GM21526 (cell line): ENCODE data around the gene CARD10.

Source experiments
- ATAC-seq: cut with Tn5 transposase; IDR thresholded peaks from one replicate; pipeline ENCODE4 v1.9.1; 2021; ENCODE audit warnings: moderate library complexity; ENCODE audit not compliant: unreplicated experiment, low FRiP score

Gene CARD10

GRCh38 chr22:37519268-37520195, at the start of gene CARD10:
CARD10 (minus strand) TSS chr22:37519415; CDS start chr22:37519200, 215 bp downstream.
- no peak for ATAC-seq

- no peak for ATAC-seq
These were observed 49.3 kb upstream of the CARD10 start for GRCh38 chr22:37568448-37569008.

GRCh38 chr22:37568012-37568411, 48.8 kb upstream of the CARD10 start:
- no peak for ATAC-seq

GRCh38 chr22:37566903-37567798, 47.9 kb upstream of the CARD10 start:
- no peak for ATAC-seq

- ATAC-seq: no peak
These were observed 47.2 kb upstream of the CARD10 start for GRCh38 chr22:37566329-37566837.

- no peak for ATAC-seq
These were observed 46.6 kb upstream of the CARD10 start for GRCh38 chr22:37565830-37566229.

GRCh38 chr22:37564111-37564711, 45.0 kb upstream of the CARD10 start:
- no peak for ATAC-seq

- no peak for ATAC-seq
These were observed 44.2 kb upstream of the CARD10 start for GRCh38 chr22:37563153-37564081.

GRCh38 chr22:37562049-37562875, 43.0 kb upstream of the CARD10 start:
- ATAC-seq: no peak

- ATAC-seq: no peak
These were observed 42.2 kb upstream of the CARD10 start for GRCh38 chr22:37561212-37562048.

- no peak for ATAC-seq
These were observed 41.5 kb upstream of the CARD10 start for GRCh38 chr22:37560608-37561211.

- no peak for ATAC-seq
These were observed 40.8 kb upstream of the CARD10 start, which contains the start of gene CDC42EP1 for GRCh38 chr22:37559901-37560607. CDC42EP1 (plus strand) TSS chr22:37560480; CDS start chr22:37566350, 5,870 bp downstream.

GRCh38 chr22:37559521-37559900, 40.3 kb upstream of the CARD10 start:
- no peak for ATAC-seq

- ATAC-seq: no peak
These were observed 39.6 kb upstream of the CARD10 start for GRCh38 chr22:37558815-37559214.

GRCh38 chr22:37557321-37558001, 38.2 kb upstream of the CARD10 start:
- ATAC-seq: no peak

- ATAC-seq: no peak
These were observed 37.5 kb upstream of the CARD10 start for GRCh38 chr22:37556710-37557109.
